H1 (cell line): Measurements from ENCODE around the gene PDE1C. TPM values are rescaled to one million over a fixed set of nuclear protein-coding genes. Genes with fewer than 3 reads are reported as not detected.
"Not testable (repeated sequence)": the region's sequence is repeated elsewhere in the genome, so short reads cannot be mapped to it uniquely, and the experiment has no call there.

ENCODE experiments used
- CTCF ChIA-PET: fragments of 300-600 bp; sonication (Branson Sonifier 250); formaldehyde crosslinking; loops from one replicate; lab custom pipeline; 2021; ENCODE audit not compliant: partially characterized antibody; lab: Charles Lee
- POLR2A ChIA-PET: fragments of 300-600 bp; sonication (Branson Sonifier 250); formaldehyde crosslinking; loops from one replicate; lab custom pipeline; 2021; ENCODE audit warnings: inconsistent platforms; ENCODE audit not compliant: partially characterized antibody; lab: Charles Lee
- DNase-seq, 2 experiments: peaks; one replicate each; pipeline versions ENCODE4 v3.0.0 to v3.0.0-alpha.2; 2010 to 2022; ENCODE audit warnings: low spot score in 2 of 2, low read depth in 1 of 2, mixed read lengths in 1 of 2
- FAIRE-seq: peaks from 2 replicates; lab custom pipeline; 2011; peaks lifted over from hg19 to GRCh38; lab: Jason Lieb, UNC
- H2AFZ ChIP-seq: 2 replicates; pipeline ENCODE4 v1.8.1; 2012; ENCODE audit warnings: low read length, inconsistent platforms
- H2AK5ac ChIP-seq: 2 replicates; pipeline ENCODE4 v1.6.1; 2013; ENCODE audit warnings: low read depth, low read length
- H2BK120ac ChIP-seq: replicated peaks from 2 replicates; pipeline ENCODE3; 2013; ENCODE audit warnings: low read depth, low read length, inconsistent platforms
- H2BK12ac ChIP-seq: 2 replicates; pipeline ENCODE4 v1.6.1; 2013; ENCODE audit warnings: low read depth, low read length
- H2BK15ac ChIP-seq: 2 replicates; pipeline ENCODE4 v1.6.1; 2013; ENCODE audit warnings: low read length
- H2BK20ac ChIP-seq: 2 replicates; pipeline ENCODE4 v1.6.1; 2013; ENCODE audit warnings: low read length
- H2BK5ac ChIP-seq: 2 replicates; pipeline ENCODE4 v1.6.1; 2013; ENCODE audit warnings: low read depth, low read length
- H3K14ac ChIP-seq: 2 replicates; pipeline ENCODE4 v1.6.1; 2013; ENCODE audit warnings: inconsistent platforms; ENCODE audit not compliant: insufficient read length
- H3K18ac ChIP-seq: 2 replicates; pipeline ENCODE4 v1.6.1; 2013; ENCODE audit warnings: low read length; ENCODE audit errors: extremely low read depth
- H3K23ac ChIP-seq: 2 replicates; pipeline ENCODE4 v1.6.1; 2013; ENCODE audit warnings: inconsistent platforms; ENCODE audit not compliant: insufficient read length
- H3K23me2 ChIP-seq: 2 replicates; pipeline ENCODE4 v1.6.1; 2013; ENCODE audit warnings: low read depth, low read length
- H3K27ac ChIP-seq: 2 replicates; pipeline ENCODE4 v1.6.1; 2011; ENCODE audit warnings: low read depth, low read length, inconsistent platforms
- H3K27me3 ChIP-seq, 4 experiments: replicated peaks in 1 of 4; 1 replicate in 1 of 4; 2 replicates in 3 of 4; pipeline versions ENCODE4 v1.6.1 to v1.8.1; 2011 to 2013; ENCODE audit warnings: low read length in 3 of 4, mild to moderate bottlenecking in 3 of 4, inconsistent platforms in 2 of 4, mixed read lengths in 2 of 4, moderate library complexity in 1 of 4; ENCODE audit not compliant: control insufficient read depth in 3 of 4, insufficient read depth in 3 of 4; ENCODE audit errors: extremely low read depth in 1 of 4
- H3K36me3 ChIP-seq, 4 experiments: 2 replicates each; pipeline versions ENCODE4 v1.6.1 to v1.8.1; 2011 to 2013; ENCODE audit warnings: mild to moderate bottlenecking in 4 of 4, low read length in 3 of 4, moderate library complexity in 2 of 4, control low read depth in 1 of 4, inconsistent platforms in 1 of 4; ENCODE audit not compliant: insufficient read depth in 4 of 4, control insufficient read depth in 2 of 4
- H3K4ac ChIP-seq: replicated peaks from 2 replicates; pipeline ENCODE3; 2013; ENCODE audit warnings: low read length, low read depth, mixed read lengths, inconsistent platforms; ENCODE audit not compliant: insufficient read length
- H3K4me1 ChIP-seq, 4 experiments: replicated peaks in 1 of 4; 1 replicate in 1 of 4; 2 replicates in 3 of 4; pipeline versions ENCODE4 v1.6.1 to v1.8.1; 2011 to 2013; ENCODE audit warnings: low read length in 3 of 4, inconsistent platforms in 2 of 4, mixed read lengths in 1 of 4; ENCODE audit not compliant: insufficient read depth in 4 of 4, control insufficient read depth in 3 of 4
- H3K4me2 ChIP-seq, 2 experiments: 2 replicates each; pipeline versions ENCODE4 v1.6.1 to v1.8.1; 2011 to 2013; ENCODE audit warnings: low read depth in 2 of 2, low read length in 2 of 2, control low read depth in 1 of 2, inconsistent platforms in 1 of 2, mild to moderate bottlenecking in 1 of 2; ENCODE audit not compliant: insufficient read depth in 1 of 2
- H3K4me3 ChIP-seq, 4 experiments: fragments of 200-600, 300-600 bp in 1 of 4; sonication (generic), shearing (Covaris generic), sonication (Bioruptor Twin) in 1 of 4; 2 replicates each; pipeline versions ENCODE4 v1.5.1 to v1.8.1; 2011 to 2016; ENCODE audit warnings: low read length in 4 of 4, low read depth in 3 of 4, control low read depth in 2 of 4, inconsistent platforms in 2 of 4, mild to moderate bottlenecking in 2 of 4, mixed read lengths in 1 of 4, moderate library complexity in 1 of 4; ENCODE audit not compliant: insufficient read depth in 2 of 4; ENCODE audit errors: extremely low read depth in 1 of 4
- H3K56ac ChIP-seq: replicated peaks from 2 replicates; pipeline ENCODE3; 2013; ENCODE audit warnings: low read depth, mild to moderate bottlenecking, mixed read lengths, low read length, inconsistent platforms; ENCODE audit not compliant: insufficient read length
- H3K79me1 ChIP-seq: 2 replicates; pipeline ENCODE4 v1.6.1; 2013; ENCODE audit warnings: low read depth, low read length, control low read depth
- H3K79me2 ChIP-seq, 2 experiments: 2 replicates each; pipeline versions ENCODE4 v1.6.1 to v1.8.1; 2012 to 2013; ENCODE audit warnings: low read length in 2 of 2, mild to moderate bottlenecking in 2 of 2, inconsistent platforms in 1 of 2; ENCODE audit not compliant: insufficient read depth in 2 of 2, control insufficient read depth in 1 of 2
- H3K9ac ChIP-seq, 4 experiments: replicated peaks in 1 of 4; 1 replicate in 1 of 4; 2 replicates in 3 of 4; pipeline versions ENCODE4 v1.6.1 to v1.8.1; 2011 to 2013; ENCODE audit warnings: low read depth in 3 of 4, low read length in 3 of 4, control low read depth in 2 of 4, mild to moderate bottlenecking in 2 of 4, moderate library complexity in 2 of 4, inconsistent platforms in 1 of 4; ENCODE audit errors: extremely low read depth in 1 of 4
- H3K9me3 ChIP-seq, 2 experiments: 2 replicates each; pipeline versions ENCODE4 v1.6.1 to v1.8.1; 2012 to 2013; ENCODE audit warnings: mild to moderate bottlenecking in 2 of 2, moderate library complexity in 2 of 2, control low read depth in 1 of 2, inconsistent platforms in 1 of 2, low read depth in 1 of 2, low read length in 1 of 2, mixed read lengths in 1 of 2; ENCODE audit not compliant: insufficient read depth in 2 of 2
- H4K20me1 ChIP-seq, 2 experiments: replicated peaks in 1 of 2; 2 replicates each; pipeline versions ENCODE3 to v1.8.1; 2011 to 2013; ENCODE audit warnings: inconsistent platforms in 2 of 2, low read length in 2 of 2, mild to moderate bottlenecking in 1 of 2; ENCODE audit not compliant: insufficient read depth in 2 of 2, control insufficient read depth in 1 of 2
- H4K5ac ChIP-seq: 2 replicates; pipeline ENCODE4 v1.6.1; 2013; ENCODE audit warnings: low read length, low read depth, mixed read lengths, inconsistent platforms; ENCODE audit not compliant: insufficient read length
- H4K8ac ChIP-seq: 2 replicates; pipeline ENCODE4 v1.8.0; 2013; ENCODE audit warnings: mild to moderate bottlenecking, moderate library complexity, low read length, inconsistent platforms; ENCODE audit not compliant: insufficient read depth; ENCODE audit errors: extremely low read depth
- H4K91ac ChIP-seq: replicated peaks from 2 replicates; pipeline ENCODE3; 2013; ENCODE audit warnings: low read length, mixed read lengths, inconsistent platforms; ENCODE audit not compliant: insufficient read length
- WGBS, 2 experiments: shearing (Covaris generic) in 1 of 2; methylation state at CpG; one replicate each; pipeline versions ENCODE4 v1.1.6 to v1.1.7; 2013 to 2015; ENCODE audit warnings: low lambda C conversion rate in 2 of 2, mixed read lengths in 2 of 2, inconsistent platforms in 1 of 2, low coverage in 1 of 2, missing lambda C conversion rate in 1 of 2; ENCODE audit not compliant: insufficient replicate concordance in 2 of 2, insufficient coverage in 1 of 2, insufficient read length in 1 of 2; ENCODE audit errors: extremely low coverage in 1 of 2, missing lambda C conversion rate in 1 of 2; 5-methylcytosine and 5-hydroxymethylcytosine counted together
- polyA plus RNA-seq, 7 experiments: library from polyadenylated mRNA; depleted of rRNA in 3 of 7; stranded (reverse) in 5 of 7; unstranded in 2 of 7; fragments of >200 nt in 5 of 7; fragments of 200-250 nt in 2 of 7; gene quantifications; 1 replicate in 5 of 7; 2 replicates in 1 of 7; 4 replicates in 1 of 7; pipeline versions ENCODE4 v1.2.1 to v1.2.3, GENCODE V29; 2011 to 2013; ENCODE audit warnings: missing spikeins in 2 of 7, mixed read lengths in 2 of 7
- total RNA-seq: library from RNA; stranded (reverse); fragmentation: NEBNext Ultra II Directional; extraction: Animal tissue kit (Norgen Biotek cat#: 25700); gene quantifications from 2 replicates; pipeline ENCODE4 v1.2.1, GENCODE V29; 2021

The PDE1C gene
- total and polyA plus RNA-seq, 2 of the 8 experiments (the other 6 are each of a cell fraction or from before 2014, with no cell fraction given), result 0.11 to 1.1 TPM

DNA sequence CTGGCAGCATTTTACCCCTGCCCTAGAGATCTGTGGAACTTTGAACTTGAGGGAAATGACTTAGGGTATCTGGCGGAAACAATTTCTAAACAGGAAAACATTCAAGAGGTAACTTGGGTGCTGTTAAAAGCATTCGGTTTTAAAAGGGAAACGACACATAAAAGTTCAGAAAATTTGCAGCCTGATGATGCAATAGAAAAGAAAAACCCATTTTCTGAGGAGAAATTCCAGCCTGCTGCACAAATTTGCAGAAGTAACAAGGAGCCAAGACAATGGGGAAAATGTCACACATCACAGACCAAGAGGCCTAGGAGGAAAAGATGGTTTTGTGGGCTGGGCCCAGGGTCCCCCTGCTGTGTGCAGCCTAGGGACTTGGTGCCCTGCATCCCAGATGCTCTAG, 236.6 kb downstream of the PDE1C start:
- H3K14ac ChIP-seq, H2BK5ac ChIP-seq, H3K9me3 ChIP-seq: not testable (repeated sequence)

More for the DNA sequence above, 236.6 kb downstream of the PDE1C start:
- H3K18ac ChIP-seq, H2BK15ac ChIP-seq, H2BK12ac ChIP-seq, H3K79me2 ChIP-seq, H4K5ac ChIP-seq, H4K20me1 ChIP-seq, H3K23ac ChIP-seq, H2BK120ac ChIP-seq, H3K4me2 ChIP-seq, H3K9ac ChIP-seq, H3K79me1 ChIP-seq, H4K8ac ChIP-seq, FAIRE-seq, H2AFZ ChIP-seq, H3K36me3 ChIP-seq, H3K4ac ChIP-seq, H3K27me3 ChIP-seq, H2BK20ac ChIP-seq, H3K4me3 ChIP-seq, H3K23me2 ChIP-seq, DNase-seq, H3K27ac ChIP-seq, H2AK5ac ChIP-seq, H3K56ac ChIP-seq, POLR2A ChIA-PET, H3K4me1 ChIP-seq, H4K91ac ChIP-seq: not testable (repeated sequence)
- WGBS, 2 experiments, result 89% methylated on average over 3 of the region's 3 CpGs; no CpG with 5 or more reads in 1 of the 2 experiments
- CTCF ChIA-PET, result interaction anchor here (1.6 kb wide), 1 partner anchor 8 kb away, joined by 4 read pairs; no protein-coding TSS in a partner anchor
